ENCODE measurements around the gene ATP6V1E1.
"Not testable (repeated sequence)": the region's sequence is repeated elsewhere in the genome, so short reads cannot be mapped to it uniquely, and the experiment has no call there.

The ATP6V1E1 gene

DNA sequence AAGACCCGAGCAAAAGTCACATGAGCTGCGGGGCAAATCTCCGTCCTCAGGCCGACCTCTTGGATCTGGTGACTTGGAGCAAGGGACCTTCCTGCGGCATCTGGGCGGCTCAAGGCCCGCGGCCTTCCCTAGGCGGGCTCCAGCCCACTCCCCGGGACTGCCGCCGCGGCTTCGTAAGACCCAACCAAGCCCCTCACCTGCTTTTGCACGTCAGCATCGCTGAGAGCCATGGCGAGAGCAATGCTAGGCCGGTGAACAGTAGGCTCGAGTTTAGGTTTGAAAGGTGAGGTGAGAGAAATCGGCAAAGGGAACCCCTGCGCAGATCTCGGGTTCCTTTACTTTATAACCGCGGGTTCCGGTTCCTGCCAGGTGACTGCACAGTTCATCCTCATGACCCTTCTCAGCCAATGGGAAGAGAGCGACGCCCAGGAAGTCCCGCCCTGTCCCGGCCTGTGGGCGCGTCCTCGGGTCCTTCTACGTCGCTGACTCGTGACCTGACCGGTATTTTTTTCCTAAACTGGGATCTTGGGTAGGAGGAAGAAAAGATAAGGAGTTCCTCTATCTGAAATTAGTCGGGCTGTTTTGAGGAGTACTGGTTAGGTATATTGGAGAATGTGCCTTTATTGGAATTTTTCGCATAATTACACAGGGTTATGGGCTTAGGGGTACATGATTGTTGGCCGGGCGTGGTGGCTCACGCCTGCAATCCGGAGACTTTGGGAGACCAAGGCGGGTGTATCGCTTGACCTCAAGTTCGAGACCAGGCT is at the start of gene ATP6V1E1:
Gene ATP6V1E1, minus strand, starts transcription at position 344 of the 767 bp plus-strand sequence. Its CDS starts 114 bp downstream, at position 230.
- peak; percentile 89 for DNase-seq

DNA sequence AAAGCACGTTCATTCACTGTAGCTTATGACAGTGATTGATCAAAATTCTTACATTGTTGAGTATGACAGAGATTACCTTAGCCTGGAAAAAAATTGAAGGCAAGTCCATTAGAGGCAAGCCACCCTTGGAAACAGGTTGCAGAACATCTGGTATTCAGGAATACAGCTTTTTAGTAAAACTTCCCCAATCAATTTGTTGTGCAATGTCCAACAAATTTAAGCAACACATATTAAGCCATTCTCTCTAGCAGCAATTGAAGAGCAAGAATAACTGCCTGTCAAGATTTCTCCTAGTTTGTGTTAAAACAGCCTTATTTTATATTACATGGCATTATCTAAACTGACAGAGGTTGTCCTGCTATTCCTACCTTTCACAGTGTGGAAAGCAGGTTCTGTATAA is 47.0 kb upstream of the ATP6V1E1 start:
- DNase-seq: no peak

DNA sequence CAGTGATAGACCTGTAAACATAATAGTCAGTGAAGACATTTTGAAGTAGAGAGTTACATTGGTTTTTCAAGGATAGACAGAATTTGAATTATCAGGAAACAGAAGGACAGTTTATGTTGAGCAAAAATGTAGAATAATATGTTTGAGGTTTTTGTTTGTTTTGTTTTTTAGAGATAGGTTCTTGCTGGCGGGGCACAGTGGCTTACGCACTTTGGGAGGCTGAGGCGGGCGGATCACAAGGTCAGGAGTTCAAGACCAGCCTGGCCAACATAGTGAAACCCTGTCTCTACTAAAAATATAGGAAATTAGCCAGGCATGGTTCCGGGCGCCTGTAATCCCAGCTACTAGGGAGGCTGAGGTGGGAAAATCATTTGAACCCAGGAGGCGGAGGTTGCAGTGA is 45.6 kb upstream of the ATP6V1E1 start:
- DNase-seq: no peak

DNA sequence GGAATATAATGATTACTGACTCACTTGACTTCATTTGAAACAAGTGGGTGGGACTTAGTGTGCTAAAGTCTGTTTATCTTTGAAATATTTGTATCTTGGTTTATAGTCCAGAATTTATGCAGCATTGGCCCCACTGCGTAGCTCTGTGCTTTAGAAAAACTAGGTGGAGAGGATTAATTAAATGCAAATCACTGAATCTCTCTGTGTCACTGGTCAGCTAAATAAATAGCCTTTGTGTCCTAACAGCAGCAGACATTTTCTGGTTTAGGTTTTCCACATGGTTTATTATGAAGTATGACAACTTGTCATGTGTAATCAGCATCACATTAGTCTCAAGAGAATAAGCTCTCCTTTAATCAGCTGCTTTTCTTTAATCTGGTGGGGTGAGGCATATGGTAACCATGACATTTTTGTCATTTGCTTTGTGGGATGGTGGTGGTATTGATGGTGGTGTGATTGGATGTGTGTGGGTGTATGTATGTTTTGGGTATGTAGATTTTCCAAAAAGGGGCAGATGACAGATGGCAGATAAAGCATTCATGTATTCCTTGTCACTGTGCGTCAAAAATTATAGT is 44.0 kb upstream of the ATP6V1E1 start:
- no peak for DNase-seq

DNA sequence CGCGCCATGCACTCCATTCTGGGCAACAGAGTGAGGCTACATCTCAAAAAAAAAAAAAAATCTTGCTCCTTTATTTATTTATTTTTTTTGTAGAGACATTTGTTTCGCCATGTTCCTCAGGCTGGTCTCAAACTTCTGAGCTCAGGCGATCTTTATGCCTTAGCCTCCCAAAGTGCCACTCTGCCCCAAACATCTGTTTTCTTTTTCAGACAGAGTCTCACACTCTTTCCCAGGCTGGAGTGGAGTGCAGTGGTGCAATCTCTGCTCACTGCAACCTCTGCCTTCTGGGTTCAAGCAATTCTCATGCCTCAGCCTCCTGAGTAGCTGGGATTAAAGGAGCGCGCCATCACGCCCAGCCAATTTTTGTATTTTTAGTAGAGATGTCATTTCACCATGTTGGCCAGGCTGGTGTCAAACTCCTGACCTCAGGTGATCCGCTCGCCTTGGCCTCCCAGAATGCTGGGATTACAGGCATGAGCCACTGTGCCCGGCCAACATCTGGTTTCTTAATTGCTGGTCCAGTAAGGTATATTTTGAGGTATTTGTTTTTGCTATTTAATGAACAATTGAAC is 43.1 kb upstream of the ATP6V1E1 start:
- DNase-seq: not testable (repeated sequence)

DNA sequence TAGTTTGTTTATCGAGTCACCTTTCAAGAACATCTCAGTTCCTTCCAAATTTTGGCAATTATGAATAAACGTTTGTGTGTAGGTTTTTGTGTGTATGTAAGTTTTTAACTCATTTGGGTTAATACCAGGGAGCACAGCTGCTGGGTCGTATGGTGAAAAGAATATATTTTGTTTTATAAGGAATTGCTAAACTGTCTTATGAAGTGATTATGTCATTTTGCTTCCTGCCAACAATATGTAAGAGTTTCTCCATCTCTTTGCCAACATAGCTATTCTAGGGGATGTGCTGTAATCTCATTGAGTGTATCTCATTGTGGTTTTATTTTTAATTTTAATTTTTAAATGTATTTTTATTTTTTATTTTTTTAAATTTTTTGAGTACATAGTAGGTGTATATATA is 37.3 kb upstream of the ATP6V1E1 start:
- DNase-seq: no peak

DNA sequence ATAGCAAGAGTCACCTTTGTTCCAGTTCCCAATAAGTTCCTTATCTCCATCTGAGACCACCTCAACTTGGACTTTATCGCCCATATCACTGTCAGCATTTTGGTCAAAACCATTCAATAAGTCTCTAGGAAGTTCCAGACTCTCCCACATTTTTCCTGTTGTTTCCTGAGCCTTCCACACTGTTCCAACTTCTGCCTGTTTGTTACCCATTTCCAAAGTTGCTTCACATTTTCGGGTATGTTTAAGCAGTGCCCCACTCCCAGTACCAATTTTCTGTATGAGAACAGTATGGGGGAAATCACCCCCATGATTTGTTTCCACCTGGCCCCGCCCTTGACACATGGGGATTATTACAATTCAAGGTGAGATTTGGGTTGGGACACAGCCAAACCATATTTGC is 36.7 kb upstream of the ATP6V1E1 start:
- DNase-seq: no peak

DNA sequence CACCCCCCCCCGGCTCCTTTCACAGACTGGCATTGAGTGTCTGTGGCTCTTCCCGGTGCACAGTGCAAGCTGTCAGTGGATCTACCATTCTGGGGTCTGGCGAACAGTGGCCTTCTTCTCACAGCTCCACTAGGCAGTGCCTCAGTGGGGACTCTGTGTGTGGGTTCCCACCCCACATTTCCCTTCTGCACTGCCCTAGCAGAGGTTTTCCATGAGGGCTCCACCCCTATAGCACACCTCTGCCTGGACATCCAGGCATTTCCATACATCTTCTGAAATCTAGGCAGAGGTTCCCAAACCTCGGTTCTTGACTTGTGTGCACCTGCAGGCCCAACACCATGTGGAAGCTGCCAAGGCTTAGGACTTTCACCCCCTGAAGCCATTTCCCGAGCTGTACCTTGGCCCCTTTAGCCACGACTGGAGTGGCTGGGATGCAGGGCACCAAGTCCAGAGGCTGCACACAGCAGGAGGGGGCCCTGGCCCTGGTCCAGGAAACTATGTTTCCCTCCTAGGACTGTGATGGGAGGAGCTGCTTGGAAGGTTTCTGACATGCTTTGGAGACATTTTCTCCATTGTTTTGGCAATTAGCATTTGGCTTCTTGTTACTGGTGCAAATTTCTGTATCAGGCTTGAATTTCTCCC is 36.0 kb upstream of the ATP6V1E1 start:
- no peak for DNase-seq

DNA sequence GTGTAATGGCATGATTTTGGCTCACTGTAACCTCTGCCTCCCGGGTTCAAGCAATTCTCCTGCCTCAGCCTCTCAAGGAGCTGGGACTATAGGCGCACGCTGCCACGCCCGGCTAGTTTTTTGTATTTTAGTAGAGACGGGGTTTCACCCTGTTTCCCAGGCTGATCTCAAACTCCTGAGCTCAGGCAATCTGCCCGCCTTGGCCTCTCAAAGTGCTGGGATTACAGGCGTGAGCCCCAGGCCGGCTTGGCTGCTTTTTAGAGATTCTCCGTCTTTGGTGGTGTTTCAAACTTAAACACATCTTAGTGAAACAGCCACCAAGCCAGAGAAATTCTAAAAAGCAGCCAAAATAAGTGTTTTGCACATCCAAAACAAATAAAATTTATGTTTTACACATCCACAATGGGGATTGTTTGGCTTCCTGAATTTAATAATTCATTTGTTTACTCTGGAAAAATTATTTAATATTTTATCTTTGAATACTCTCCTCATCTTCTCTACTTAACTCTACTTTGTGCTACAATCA is 28.4 kb upstream of the ATP6V1E1 start:
- no peak for DNase-seq

DNA sequence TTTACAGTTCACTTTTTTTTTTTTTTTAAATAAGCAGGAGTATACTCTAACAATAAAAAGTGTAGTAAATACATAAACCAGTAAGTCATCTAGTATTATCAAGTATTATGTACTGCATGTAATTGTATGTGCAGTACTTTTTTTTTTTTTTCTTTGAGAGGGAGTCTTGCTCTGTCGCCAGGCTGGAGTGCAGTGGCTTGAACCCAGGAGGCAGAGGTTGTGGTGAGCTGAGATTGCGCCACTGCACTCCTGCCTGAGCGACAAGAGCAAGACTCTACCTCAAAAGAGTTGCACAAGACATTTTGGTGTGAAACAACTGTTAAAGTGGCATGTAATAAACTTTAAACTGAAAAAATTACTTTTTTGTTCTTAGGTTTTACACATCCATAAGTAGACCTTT is 26.7 kb upstream of the ATP6V1E1 start:
- no peak for DNase-seq

DNA sequence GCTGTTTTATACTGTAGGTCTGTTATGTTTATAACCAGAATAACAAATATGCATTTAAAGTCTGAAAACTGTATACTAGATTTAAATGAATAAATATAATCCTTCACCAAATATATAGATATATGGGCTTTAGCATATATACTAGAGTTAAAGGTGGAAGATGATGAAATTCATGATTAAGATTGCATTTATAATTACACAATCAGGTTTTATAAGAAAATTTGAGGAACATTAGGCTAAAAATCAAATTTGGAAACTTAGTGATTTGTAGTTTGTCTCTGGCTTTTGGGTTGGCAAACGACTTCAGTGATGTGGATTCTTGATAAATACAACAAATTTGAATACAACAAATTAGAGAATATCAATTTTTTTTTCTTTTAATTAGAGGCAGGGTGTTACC is 20.0 kb upstream of the ATP6V1E1 start:
- no peak for DNase-seq

DNA sequence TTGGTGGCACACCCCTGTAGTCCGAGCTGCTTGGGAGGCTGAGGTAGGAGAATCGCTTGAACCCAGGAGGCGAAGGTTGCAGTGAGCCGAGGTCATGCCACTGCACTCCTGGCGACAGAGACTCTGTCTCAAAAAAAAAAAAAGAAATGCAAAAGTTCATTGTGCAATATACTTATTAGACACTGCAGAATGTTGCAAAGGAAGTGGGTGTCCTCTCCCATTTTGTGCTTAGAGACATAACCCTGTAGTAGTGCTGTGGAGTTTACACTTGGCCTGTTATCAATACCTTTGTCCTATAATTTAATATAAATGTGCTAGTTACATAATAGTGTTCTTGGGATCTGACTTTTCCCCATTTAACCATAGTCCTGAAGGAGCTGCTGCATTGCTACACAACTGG is 19.4 kb upstream of the ATP6V1E1 start:
- no peak for DNase-seq

DNA sequence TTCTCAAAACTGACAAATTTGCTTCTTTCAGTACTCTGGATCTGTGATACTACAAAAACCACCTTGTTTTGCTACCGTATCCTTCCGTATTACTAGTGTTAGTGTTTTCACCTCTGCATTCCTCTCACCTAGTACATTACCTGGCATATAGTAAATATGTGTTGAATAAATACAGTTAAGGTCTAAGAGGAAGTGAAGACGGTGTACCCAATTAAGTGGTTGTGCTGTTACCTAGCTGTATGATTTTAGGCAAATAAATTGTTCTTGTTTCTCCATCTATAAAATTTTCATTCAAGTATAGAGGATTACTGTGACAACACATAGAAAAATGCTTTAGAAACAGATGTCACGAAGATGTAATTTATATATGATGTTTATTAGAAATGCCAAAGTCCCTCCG is 18.9 kb upstream of the ATP6V1E1 start:
- no peak for DNase-seq

DNA sequence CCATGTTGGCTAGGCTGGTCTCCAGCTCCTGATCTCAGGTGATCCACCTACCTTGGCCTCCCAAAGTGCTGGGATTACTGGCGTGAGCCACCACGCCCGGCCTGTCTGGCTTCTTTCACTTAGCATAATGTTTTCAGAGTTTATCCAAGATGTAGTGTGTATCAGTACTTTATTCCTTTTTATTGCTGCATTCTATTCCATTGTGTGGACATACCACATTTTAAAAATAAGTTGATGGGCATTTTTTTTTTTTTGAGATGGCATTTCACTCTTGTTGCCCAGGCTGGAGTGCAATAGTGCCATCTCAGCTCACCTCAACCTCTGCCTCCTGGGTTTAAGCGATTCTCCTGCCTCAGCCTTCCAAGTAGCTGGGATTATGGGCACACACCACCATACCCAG is 13.8 kb upstream of the ATP6V1E1 start:
- DNase-seq: not testable (repeated sequence)

DNA sequence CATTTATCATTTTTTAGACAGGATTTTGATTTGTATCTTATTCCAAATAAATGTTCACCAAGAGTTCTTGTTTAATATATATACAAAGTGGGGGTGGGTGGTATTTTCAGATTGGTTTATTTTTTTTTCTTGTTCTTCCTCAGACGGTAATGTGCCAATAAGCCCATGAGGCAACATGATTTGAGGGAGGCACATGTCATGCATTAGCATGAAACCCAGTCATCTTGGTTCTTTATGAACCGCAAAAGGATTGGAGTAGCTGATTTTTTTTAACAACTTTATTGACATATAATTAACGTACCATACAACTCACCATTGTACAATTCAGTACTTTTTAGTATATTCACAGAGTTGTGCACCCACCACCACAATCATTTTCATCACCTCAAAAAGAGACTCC is 12.7 kb upstream of the ATP6V1E1 start:
- DNase-seq: no peak

DNA sequence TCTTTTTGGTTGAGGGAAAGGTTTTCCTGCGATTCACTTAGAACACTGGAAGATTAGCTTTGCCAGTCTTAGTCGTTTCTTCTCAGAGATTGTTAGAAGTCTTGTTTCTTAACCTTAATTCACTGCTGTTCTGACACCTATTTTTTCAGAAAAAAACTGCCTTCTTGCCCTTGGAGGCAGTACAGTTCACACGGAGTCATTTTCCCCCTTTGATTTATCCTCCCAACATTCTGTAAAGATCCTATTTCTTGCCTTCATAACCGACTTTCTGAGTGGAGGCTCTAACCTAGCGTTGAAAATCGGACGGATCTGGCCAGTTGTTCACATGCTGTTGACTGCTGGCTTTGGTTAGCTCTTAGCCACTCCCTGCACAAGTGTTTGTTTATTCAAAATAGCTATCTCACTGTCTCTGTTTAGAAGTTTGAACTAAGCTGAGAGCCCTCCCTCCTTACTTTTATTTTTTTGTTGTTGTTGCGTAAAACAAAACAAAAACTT is 10.7 kb upstream of the ATP6V1E1 start:
- DNase-seq: no peak

DNA sequence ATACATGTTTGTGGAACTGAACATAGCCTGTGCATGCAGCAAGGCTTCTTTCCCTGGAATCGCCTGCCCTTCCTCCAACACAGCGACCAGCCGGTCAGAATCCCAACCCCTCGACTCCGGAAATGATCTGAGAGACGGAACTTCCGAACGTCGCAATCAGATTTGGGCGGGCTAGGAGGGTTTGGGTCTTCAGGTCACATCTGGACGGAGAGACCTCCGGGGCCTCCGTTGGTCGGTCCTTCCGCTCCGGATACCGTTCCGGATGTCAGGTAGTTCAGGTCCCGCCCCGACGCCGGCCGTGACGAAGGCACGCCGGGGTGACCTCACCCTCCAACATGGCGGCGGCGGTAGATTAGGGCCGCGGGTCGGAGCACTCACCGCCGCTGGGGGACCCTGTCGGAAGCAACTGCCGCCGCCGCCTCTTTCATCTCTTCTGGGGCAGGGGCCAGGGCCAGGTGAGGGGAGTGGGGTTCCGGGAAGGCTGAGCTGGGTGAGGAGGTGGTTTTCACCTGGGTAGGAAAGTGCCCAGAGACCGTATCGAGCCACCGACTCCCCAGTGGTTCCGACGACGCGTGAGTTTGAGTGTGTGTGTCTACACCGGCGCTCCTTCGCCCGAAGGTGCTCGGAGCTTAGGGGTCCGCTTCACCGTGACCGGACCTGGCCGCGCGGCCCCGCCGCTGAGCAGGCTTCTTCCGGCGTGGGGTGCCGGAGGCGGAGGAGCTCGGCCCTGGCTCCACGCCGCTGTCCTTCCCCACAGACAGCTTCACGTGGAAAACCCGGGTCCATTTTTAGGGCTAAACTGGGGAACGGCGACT is 10.1 kb upstream of the ATP6V1E1 start, which contains the start of gene BCL2L13:
Gene BCL2L13, plus strand, starts transcription at position 326 of the 815 bp plus-strand sequence. CDS start 16,955 bp downstream, outside the sequence.
- peak; percentile 76 for DNase-seq

DNA sequence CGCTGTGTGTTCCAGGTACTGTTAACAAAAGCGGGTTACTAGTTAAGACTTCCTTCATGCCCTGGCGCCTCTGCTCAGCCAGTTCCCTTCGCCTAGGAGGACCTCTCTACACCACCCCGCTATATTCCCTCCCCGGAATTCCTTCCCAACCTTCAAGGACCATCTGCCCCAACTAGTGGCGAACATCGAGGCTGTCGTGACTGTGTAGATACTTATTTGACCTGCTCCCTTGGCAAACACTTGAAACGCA is 9.6 kb upstream of the ATP6V1E1 start:
- no peak for DNase-seq

DNA sequence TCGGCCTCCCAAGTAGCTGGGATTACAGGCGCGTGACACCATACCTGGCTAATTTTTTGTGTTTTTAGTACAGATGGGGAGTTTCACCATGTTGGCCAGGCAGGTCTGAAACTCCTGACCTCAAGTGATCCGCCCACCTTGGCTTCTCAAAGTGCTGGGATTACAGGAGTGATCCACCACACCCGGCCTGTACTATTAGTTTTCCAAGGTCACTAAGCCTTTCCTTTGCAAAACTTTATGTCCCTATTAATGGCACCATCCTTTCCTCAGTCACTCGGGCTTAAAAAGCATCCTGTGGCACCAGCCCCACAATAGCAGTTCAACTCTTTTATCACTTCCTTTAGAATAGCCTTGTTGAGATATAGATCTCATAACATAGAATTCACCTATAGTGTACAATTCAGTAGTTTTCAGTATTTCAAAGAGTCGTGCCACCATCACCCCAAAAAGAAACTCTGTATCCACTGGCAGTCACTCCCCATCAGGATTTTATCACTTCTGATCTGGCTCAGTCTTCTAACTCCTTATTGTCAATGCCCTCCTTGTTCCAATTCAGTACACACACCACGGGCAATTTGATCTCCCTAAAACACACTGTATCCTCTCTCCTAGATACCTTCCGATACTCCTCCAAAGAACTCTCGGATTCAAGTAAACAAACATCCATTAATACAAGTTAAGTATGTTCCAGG is 9.1 kb upstream of the ATP6V1E1 start:
- DNase-seq: no peak

DNA sequence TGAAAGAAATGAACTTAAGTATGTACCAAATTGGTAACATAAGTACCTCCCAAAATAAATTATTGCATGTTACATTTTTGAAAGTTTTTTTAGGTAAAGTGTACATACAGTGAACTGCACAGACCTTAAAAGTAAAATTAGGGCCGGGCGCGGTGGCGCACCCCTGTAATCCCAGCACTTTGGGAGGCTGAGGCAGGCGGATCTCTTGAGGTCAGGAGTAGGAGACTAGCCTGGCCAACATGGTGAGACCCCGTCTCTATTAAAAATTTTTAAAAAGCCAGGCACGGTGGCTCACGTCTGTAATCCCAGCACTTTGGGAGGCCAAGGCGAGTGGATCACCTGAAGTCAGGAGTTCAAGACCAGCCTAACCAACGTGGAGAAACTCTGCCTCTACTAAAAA is 8.3 kb upstream of the ATP6V1E1 start:
- DNase-seq: not testable (repeated sequence)

DNA sequence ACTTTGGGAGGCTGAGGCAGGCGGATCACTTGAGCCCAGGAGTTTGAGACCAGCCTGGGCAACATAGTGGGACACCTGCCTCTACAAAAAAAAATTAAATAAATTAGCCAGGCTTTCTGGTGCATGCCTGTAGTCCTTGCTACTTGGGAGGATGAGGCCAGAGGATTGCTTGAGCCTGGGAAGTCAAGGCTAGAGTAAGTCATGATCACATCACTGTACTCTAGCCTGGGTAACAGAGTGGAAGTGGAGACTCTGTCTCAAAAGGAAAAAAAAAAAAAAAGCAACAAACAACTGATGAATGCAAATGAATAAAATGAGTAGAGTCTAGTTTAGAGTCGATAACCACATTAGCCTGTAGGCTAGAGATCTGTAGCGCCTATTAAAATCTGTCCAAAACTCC is 6.1 kb upstream of the ATP6V1E1 start:
- peak; percentile 5 for DNase-seq

DNA sequence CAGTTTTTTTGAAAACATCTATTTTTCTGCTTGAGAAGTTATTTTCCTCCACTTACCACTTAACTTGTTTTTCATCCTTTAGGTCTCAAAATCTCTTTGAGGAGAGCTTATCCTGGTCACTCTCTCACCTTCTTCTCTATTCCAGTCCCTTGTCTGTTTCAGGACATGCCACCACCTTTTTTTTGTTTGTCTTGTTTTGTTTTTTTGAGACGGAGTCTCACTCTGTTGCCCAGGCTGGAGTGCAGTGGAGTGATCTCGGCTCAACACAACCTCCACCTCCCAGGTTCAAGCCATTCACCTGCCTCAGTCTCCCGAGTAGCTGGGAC is 5.4 kb upstream of the ATP6V1E1 start:
- no peak for DNase-seq
